ENCODE data around the gene TNRC6B. TPM values are rescaled to one million over a fixed set of nuclear protein-coding genes. Genes with fewer than 3 reads are reported as not detected.

Gene TNRC6B
- total and polyA plus RNA-seq, 2 of the 13 experiments (the other 11 are each of a cell fraction or from before 2014, with no cell fraction given), result 8.9 to 13.2 TPM

DNA sequence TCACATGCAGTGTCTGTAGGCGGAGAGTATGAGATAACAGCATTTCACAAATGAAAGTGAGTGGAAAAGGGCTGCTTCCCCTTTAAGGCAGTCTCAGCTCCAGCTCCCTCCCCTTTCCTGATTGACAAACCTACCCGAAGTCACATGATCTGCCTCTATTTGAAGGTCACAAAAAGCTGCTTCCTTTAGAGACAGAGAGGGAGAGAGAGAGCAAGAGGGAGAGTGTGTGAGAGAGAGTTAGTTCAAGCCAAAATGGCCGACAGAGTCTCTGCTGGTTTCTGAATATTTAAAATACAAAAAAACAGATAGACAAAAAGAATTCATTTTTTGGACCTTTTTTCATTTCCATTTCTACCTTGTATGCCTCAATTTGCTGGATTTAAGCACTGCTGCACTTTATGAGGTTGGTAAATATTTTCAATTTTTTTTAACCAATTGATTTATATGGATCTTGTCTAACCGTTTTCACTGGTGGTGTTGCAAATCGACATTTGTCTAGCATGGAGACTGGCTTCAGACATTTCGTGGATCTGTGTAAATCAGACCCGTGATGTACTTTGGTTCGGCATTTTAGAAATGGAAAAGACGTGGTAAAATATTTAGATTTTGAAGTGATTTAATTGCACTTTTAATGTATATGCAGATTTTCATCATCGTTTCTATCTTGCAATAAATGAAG is at the start of gene TNRC6B (continued):
- TF ChIP-seq, protein P1, sequence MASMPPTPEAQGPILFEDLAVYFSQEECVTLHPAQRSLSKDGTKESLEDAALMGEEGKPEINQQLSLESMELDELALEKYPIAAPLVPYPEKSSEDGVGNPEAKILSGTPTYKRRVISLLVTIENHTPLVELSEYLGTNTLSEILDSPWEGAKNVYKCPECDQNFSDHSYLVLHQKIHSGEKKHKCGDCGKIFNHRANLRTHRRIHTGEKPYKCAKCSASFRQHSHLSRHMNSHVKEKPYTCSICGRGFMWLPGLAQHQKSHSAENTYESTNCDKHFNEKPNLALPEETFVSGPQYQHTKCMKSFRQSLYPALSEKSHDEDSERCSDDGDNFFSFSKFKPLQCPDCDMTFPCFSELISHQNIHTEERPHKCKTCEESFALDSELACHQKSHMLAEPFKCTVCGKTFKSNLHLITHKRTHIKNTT (CRISPR knock-in tag; IDR thresholded peaks at IDR 0.05), result no peak
- TF ChIP-seq ZNF598 (CRISPR knock-in tag; IDR thresholded peaks at IDR 0.05; ENCODE audit: borderline replicate concordance) (no peak), GTF2F1 (IDR thresholded peaks at IDR 0.05; ENCODE audit: low read length) (0 out of 2 replicates have a peak, but pooled peaks have one; percentile 39), MAFG (CRISPR knock-in tag; IDR thresholded peaks at IDR 0.05) (no peak), REL (CRISPR knock-in tag; conservative IDR thresholded peaks at IDR 0.05) (no peak), RFX1 (IDR thresholded peaks at IDR 0.05) (no peak), ZNF788 (CRISPR knock-in tag; IDR thresholded peaks at IDR 0.05; ENCODE audit: borderline replicate concordance) (peak; percentile 52; the same call in 1 of the 2 replicates), REPIN1 (CRISPR knock-in tag; IDR thresholded peaks at IDR 0.05; ENCODE audit: borderline replicate concordance, low read depth) (no peak), ZNF556 (CRISPR knock-in tag; IDR thresholded peaks at IDR 0.05; ENCODE audit: borderline replicate concordance) (no peak), YY1 (IDR thresholded peaks at IDR 0.05; ENCODE audit: insufficient read depth, insufficient replicate concordance, low read depth, low read length) (peak; percentile 90), ZNF235 (CRISPR knock-in tag; IDR thresholded peaks at IDR 0.05; ENCODE audit: borderline replicate concordance) (no peak)
- TF ChIP-seq, protein P2, sequence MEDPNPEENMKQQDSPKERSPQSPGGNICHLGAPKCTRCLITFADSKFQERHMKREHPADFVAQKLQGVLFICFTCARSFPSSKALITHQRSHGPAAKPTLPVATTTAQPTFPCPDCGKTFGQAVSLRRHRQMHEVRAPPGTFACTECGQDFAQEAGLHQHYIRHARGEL (CRISPR knock-in tag; IDR thresholded peaks at IDR 0.05), result no peak
- TF ChIP-seq, protein P3, sequence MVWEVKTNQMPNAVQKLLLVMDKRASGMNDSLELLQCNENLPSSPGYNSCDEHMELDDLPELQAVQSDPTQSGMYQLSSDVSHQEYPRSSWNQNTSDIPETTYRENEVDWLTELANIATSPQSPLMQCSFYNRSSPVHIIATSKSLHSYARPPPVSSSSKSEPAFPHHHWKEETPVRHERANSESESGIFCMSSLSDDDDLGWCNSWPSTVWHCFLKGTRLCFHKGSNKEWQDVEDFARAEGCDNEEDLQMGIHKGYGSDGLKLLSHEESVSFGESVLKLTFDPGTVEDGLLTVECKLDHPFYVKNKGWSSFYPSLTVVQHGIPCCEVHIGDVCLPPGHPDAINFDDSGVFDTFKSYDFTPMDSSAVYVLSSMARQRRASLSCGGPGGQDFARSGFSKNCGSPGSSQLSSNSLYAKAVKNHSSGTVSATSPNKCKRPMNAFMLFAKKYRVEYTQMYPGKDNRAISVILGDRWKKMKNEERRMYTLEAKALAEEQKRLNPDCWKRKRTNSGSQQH (CRISPR knock-in tag; IDR thresholded peaks at IDR 0.05; ENCODE audit: low read depth), result 0 out of 2 replicates have a peak, but pooled peaks have one; percentile 69
- TF ChIP-seq, protein P4, sequence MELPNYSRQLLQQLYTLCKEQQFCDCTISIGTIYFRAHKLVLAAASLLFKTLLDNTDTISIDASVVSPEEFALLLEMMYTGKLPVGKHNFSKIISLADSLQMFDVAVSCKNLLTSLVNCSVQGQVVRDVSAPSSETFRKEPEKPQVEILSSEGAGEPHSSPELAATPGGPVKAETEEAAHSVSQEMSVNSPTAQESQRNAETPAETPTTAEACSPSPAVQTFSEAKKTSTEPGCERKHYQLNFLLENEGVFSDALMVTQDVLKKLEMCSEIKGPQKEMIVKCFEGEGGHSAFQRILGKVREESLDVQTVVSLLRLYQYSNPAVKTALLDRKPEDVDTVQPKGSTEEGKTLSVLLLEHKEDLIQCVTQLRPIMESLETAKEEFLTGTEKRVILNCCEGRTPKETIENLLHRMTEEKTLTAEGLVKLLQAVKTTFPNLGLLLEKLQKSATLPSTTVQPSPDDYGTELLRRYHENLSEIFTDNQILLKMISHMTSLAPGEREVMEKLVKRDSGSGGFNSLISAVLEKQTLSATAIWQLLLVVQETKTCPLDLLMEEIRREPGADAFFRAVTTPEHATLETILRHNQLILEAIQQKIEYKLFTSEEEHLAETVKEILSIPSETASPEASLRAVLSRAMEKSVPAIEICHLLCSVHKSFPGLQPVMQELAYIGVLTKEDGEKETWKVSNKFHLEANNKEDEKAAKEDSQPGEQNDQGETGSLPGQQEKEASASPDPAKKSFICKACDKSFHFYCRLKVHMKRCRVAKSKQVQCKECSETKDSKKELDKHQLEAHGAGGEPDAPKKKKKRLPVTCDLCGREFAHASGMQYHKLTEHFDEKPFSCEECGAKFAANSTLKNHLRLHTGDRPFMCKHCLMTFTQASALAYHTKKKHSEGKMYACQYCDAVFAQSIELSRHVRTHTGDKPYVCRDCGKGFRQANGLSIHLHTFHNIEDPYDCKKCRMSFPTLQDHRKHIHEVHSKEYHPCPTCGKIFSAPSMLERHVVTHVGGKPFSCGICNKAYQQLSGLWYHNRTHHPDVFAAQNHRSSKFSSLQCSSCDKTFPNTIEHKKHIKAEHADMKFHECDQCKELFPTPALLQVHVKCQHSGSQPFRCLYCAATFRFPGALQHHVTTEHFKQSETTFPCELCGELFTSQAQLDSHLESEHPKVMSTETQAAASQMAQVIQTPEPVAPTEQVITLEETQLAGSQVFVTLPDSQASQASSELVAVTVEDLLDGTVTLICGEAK (IDR thresholded peaks at IDR 0.05), result no peak
- TF ChIP-seq, protein P4 (CRISPR knock-in tag; IDR thresholded peaks at IDR 0.05), result no peak
- TF ChIP-seq, protein P5, sequence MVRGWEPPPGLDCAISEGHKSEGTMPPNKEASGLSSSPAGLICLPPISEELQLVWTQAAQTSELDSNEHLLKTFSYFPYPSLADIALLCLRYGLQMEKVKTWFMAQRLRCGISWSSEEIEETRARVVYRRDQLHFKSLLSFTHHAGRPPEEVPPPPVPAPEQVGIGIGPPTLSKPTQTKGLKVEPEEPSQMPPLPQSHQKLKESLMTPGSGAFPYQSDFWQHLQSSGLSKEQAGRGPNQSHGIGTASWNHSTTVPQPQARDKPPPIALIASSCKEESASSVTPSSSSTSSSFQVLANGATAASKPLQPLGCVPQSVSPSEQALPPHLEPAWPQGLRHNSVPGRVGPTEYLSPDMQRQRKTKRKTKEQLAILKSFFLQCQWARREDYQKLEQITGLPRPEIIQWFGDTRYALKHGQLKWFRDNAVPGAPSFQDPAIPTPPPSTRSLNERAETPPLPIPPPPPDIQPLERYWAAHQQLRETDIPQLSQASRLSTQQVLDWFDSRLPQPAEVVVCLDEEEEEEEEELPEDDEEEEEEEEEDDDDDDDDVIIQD (CRISPR knock-in tag; IDR thresholded peaks at IDR 0.05; ENCODE audit: low read depth), result peak; percentile 88; the same call in 1 of the 2 replicates
